Fibroblast of upper back skin (primary cell): ENCODE measurements around the gene MVB12B.
"Not testable (repeated sequence)": the region's sequence is repeated elsewhere in the genome, so short reads cannot be mapped to it uniquely, and the experiment has no call there.

Experiments used
- DNase-seq: peaks from one replicate; pipeline ENCODE4 v3.0.0-alpha.2; 2013

Gene MVB12B, protein sequence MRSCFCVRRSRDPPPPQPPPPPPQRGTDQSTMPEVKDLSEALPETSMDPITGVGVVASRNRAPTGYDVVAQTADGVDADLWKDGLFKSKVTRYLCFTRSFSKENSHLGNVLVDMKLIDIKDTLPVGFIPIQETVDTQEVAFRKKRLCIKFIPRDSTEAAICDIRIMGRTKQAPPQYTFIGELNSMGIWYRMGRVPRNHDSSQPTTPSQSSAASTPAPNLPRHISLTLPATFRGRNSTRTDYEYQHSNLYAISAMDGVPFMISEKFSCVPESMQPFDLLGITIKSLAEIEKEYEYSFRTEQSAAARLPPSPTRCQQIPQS

DNA sequence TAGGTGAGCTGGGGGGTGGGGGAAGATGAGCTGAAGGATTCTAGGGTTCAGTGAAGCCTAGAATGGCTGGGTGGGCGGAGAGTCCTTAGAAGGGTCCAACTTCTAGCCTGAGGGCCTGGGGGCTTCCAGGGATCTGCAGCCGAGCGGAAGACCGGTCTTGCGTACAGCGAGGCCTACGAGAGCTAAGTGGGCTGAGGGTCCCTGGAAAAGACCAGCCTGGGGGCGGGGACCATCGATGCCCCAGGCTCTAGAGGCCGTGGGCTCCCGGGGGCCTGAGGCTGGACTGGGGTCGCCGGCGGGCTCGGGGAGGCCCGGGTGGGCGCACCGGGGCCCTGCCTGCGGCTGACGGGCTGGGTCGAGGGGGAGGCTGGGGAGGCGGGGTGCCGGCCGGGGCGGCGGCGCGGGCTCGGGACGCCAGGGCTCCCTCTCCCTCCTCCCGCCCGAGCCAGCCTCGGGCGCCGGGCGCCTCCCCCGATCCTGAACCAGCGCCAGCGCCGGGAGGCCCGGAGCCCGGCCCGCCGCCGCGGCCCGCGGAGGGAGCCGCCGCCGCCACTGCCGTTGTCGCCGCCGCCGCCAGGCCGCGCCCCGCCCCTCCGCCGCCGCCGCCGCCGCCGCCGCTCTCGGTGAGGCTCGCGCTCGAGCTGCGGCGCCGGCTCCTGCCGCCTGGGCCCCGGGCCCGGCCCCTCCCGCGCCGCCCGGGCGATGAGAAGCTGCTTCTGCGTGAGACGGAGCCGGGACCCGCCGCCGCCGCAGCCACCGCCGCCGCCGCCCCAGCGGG lies at the start of gene MVB12B:
Gene MVB12B (plus strand): TSS at position 602 of the 778 bp plus-strand sequence. CDS start 101 bp downstream, at position 703.
- peak; percentile 25 for DNase-seq

DNA sequence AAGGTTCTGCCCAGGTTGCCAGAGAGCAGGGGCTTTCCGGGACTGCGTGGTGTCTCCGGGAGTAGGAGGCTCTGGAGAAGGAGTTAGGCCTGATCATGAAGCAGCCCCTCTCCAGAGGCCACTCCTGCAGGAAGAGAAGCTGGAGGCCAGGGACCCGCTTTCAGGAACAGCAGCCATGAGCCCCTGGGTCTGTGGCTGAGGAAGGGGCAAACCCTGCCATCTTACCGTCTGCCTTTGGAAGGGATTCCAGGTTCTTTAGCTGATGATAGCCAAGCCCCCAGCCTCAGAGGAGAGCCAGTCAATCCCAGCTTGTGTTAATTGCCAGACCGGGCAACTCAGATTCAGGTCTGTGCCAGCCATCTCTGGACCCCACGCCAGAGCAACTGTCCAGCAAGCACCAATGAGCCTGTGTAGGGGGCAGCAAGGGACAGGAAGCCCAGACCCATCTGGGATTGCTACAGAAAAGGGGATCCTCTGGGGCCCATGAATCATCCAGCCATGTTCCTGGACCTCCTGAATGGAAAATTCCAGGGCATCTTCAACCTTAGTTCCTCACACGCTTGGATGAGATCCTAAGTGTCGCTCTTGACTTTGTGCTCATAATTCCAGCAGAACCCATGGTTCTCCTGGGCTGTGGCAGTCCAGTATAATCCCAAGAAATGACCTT lies 42.7 kb upstream of the MVB12B start:
- no peak for DNase-seq

DNA sequence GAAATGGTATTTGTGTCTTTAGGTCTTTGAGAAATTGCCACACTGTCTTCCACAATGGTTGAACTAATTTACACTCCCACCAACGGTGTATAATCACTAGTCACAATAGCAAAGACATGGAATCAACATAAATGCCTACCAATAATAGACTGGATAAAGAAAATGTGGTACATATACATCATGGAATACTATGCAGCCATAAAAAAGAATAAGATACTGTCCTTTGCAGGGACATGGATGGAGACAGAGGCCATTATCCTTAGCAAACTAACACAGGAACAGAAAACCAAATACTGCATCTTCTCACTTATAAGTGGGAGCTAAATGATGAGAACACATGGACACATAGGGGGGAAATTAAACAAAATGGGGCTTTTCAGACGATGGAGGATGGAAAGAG lies 41.0 kb upstream of the MVB12B start:
- not testable (repeated sequence) for DNase-seq

DNA sequence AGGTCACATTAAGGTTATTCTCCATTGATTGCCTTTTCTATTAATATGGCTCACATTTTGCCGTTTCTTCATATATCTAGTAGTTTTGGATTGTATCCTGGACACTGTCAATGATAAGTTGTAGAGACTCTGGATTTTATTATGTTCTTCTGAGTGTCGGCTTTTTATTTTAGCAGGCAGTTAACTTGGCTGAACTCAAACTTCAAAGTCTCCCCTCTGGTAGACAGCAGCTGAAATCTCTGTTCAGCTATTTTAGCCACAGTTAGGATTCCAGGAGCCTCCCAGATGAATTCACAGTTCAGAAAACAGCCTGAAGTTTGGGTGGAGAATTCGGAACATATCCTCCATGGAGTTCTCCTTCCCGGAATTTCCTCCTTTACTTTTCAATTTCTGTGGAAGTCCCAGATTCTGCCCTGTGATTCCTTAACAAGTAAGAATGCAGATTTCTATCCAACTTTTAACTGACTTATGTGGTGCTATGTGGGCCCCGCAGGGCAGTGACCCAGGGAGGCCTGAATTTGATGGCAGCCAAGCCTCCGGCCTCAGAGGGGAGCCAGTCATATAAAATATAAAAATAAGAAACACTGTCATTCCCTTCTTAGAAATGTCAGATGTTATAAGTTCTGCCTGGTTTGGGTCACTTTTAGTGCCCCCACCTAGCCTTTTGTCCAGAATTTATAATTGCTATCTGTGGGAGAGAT lies 39.3 kb upstream of the MVB12B start:
- no peak for DNase-seq

DNA sequence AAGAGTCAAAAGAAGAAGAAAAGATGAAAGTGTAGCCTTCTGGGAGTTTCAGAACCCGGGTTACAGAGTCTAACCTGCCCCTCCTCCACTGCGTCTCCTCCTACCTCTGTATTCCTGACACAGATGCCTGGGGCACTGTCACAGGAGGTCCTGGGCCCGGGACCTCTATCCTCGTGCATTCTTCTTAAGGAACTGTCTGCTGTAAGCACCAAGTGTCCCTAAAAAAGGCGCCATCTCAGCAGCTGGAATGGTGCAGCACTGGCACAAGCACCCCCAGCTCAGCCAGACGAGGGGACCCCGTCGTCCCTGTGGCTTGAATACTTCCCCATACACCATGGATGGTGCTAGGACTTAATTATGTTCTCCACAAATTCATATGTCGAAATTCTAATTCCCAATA lies 35.8 kb upstream of the MVB12B start:
- DNase-seq = no peak

DNA sequence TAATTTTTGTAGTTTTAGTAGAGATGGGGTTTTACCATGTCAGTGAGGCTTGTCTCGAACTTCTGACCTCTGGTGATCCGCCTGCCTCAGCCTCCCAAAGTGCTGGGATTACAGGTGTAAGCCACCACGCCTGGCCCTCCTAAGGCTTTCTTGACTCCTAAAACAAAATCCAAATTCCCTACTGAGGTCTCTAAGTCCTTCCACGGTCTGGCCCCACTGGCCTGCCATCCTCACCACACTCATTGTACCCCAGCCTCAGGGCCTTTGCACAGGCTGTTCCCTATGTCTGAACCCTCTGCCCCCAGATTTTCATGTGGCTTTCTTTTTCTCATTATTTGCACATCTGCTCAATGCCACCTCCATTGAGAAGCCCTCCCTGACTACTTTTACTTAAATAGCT lies 34.7 kb upstream of the MVB12B start:
- DNase-seq = no peak

DNA sequence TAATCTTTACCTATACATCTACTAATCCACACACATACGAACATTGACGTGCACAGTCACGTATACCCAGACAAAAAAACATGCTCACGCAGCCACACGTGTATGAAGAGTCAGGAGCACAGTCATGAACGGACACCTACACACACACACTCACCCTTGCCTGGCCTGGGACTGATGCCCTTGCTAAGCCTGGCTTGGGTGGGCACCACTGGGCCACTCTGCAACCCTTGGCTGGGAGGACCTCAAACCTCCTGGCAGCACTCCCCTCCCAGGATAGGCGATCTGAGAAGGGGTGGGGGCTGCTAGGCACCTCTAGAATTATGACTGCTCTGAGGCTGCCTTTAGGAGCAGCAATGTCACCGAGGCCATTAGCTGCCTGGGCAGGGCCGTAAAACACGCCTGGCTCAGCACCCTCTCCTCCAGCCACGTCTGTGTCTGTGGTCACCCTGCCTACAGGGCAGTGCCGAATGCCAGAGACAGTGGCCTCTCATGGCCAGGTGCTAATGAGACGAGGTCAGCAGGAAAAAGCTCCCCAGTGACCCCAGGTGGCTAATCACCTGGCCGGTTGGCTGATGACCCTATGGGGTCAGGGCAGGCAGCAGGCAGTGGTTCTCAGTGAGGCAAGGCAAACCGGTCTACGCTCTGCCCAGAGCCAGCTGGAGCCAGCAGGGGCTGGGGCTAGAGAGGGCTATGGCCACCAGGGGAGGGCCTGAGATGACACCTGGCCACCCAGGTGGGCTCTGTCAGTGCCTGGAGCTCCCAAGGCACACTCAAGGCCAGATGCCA lies 33.7 kb upstream of the MVB12B start:
- DNase-seq = no peak

DNA sequence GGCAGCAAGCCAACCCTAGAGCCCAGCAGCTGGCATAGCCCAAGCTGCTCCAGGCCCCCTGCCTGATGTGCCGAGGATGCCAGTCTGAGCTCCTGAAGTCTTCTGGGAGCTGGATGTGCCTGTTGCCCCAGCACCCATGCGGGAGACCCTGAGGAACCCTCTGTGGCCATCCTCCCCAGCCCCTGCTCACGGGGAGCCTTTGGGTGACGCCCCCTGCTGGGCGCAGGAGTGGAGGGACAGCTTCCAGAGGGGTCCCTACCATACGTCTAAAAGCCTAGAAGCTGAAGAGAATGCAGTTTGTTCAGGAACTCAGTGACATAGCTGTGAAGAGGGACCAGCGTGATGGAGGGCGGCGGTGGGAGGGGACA lies 33.1 kb upstream of the MVB12B start:
- no peak for DNase-seq

DNA sequence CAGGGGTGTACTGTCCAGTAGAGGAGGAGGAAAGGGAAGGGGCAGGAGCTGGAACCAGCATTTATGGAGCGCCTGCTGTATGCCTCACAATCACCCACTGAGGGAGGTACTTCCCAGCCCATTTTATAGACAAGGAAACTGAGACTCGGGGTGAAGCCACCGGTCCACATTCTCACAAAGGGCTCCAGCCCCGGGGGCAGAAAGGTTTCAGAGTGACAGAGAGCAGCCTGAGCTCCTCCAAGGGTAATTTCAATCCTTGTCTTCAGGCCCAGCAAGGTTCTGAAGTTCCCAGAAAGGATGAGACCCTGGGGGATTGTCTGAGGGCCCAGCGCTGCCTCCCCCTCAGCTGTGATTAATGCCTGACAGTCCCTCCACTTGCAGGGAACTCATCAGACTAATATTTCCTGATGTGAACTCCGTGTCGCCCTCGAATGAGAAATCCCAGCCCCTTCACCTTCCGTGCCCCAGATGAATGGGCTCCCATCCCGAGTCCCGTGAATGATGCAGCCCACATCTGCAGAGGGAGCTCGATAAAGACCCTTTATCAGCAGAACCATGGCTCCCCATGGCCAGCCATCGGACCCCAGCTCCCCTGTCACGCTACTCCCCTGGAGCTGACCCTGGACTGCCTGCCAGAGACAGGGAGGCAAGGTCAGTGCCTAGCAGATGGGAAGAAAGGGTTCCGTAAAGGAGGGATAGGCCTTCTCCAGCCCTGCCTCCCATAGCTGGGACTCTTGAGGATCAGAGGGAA lies 32.1 kb upstream of the MVB12B start:
- DNase-seq = no peak

DNA sequence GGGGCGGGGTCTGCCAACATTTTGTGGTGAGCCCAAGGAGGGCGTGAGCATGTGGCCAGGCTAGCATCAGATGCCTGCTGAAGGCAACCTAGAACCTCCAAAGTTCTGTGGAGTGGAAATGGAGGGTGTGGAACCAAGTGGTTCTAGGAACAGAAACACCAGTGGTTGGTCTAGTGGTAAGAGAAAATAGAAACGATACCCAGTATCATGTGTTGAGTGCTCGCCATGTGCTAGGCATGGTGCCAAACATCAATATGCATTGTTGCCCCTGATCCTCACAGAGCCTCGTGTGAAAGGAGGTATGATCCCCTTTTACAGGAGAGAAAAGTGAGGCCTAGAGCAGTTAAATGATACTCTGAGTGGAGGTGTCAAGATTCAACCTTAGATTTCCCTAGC lies 31.5 kb upstream of the MVB12B start:
- DNase-seq = no peak

DNA sequence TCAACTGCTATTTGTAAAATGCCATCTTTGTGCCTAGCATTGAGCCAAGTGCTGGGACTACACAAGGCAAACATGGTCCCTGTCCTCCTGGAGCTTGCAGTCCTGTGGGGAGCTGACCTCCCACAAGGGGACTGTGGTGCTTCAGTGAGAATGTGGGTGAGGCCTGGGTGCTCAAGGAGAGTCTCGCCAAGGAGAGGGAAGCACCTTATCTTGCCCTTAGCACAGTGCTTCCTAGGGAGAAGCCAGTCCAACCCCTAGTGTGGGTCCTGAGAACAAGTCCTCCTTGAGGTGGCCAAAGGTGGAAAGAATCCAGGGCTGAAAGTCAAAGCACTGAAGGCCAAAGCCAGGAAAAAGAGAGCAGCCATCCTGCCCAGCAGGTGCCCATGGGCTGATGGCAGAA lies 31.1 kb upstream of the MVB12B start:
- DNase-seq = no peak

DNA sequence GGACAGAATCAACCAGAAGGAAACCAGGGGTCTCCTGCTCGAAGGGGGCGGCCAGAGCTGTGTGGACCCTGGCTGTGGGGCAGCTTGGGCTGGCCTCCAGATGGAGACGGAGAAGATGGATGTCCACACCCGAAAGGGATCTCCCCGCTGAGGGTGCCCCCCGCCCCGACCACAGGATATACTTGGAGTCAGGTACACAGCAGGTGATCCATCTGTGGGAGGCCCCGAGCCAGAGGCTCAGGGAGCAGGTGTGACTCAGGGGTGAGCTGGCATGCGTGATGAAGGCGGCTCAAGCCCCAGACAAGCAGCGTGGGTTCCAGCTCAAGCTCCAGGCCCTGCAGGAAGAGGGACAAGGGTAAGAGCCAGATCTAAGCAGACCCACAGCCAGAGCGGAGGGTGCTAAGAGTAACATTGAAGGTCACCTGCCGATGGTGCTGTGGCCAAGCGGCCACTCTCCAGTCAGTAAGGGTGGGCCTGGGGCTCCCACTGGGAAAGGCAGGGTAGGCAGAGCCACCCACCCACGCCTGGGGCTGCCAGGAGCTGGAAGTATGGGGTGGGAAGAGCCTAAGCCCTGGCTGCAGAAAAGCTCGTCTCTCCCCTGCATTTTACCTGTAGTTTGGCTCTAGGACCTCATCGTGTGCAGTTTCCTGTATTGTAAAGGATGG lies 30.6 kb upstream of the MVB12B start:
- no peak for DNase-seq

DNA sequence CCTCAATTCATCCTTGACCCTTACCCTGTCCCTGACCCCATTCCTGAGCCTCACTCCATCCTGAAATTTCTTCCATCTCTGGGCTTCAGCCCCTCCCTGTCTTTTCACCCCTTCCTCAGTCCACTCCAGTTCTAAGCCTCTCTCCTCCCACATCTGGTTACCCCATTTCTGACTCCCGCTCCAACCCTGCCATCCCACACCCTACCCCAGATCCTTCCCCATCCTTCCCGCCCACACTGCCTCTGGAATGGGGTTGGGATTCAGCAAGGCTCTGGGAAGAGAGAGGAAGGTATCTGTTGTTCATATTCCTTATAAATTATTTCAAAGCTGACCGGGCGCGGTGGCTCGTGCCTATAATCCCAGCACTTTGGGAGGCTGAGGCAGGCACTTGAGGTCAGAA lies 29.9 kb upstream of the MVB12B start:
- no peak for DNase-seq

DNA sequence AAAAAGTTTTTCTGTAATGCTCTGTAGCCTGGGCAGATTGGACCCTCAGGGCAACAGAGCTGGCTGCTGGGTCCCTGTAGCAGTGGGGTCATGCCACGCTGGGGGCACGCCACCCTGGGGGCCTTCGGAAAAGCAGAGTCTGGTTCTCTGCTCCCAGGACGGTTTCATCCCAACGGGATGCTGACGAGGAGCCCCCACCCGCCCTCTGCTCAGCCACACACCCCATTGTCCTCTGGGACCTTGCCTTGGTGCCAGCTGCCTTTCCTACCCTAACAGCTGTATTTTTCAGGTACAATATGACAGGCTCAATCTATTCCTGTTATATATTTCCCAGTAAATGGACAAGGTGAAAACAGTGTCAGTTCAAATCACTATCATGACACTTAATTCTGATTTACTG lies 29.0 kb upstream of the MVB12B start:
- DNase-seq = no peak

DNA sequence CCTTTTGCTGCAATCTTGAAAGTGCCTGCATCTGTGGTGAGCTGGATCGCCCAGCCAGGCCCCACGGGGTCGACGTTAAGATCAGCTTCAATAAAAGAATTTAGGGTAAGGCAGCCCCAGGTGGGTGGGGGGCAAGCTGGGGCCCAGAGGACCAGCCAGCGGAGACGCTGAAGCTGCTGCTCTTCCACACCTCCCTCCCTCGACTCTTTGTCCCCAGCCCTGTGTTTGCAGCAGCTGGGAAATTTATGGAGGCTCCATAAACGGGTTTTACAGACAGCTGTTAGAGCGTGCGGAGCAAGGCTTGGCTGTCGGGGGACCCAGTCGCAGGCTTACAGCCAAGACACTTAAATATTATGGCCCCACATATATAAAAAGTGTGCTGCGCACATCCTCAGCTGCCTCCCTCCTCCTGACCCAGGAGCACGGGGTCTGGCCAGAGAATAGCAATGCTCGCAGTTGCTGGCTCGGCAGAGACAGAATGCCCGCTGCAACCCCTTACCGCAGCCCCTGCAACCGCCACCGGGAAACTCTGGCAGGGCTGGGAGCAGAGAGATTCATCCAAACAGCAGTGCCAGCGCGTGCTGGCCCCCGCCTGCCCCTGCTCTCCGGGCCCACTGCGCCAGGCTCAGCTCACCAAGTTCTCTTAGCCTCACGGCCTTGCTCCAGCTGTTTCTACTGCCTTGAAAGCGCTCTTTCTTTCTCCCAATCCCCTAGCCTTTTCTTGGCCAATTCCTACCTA lies 28.4 kb upstream of the MVB12B start:
- DNase-seq = no peak

DNA sequence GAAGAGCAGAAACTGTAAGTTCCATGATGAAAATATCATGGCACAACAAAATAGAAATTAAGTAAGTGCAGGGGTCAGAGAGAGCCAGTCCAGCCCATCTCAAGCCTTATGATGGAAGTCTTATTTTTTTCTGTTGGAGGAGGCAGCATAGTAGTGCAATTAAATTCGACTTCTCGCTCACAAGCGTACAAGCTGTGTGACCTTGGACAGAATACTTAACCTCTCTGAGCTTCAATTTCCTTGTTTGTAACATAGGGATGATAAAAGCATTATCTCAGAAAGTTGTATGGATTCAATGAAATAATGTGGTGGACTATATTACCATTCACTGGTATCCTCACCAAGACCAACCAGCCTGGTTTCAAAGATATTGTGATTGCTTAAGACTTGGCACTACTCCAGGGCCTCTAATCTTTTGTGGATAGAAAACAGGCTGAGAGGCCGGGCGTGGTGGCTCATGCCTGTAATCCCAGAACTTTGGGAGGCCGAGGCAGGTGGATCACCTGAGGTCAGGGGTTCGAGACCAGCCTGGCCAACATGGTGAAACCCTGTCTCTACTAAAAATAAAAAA lies 26.8 kb upstream of the MVB12B start:
- DNase-seq = no peak

DNA sequence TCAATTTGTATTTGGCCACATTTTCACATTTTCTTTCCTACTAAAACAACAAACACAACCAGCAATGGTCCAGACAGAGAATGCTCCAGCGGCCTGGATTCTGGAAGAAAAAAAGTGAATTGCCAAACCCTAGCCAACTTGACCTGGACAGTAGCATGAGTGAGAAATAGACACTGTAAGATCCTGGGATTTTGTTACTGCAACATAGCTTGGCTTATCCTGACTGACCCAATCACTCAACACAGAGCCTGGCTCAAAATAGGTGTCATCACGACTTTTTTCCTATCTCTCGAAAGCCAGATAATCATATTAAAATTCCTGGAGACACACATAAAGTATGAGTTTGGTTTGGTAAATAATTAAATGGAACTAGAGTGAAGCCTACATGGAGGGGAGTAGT lies 25.4 kb upstream of the MVB12B start:
- DNase-seq = no peak

DNA sequence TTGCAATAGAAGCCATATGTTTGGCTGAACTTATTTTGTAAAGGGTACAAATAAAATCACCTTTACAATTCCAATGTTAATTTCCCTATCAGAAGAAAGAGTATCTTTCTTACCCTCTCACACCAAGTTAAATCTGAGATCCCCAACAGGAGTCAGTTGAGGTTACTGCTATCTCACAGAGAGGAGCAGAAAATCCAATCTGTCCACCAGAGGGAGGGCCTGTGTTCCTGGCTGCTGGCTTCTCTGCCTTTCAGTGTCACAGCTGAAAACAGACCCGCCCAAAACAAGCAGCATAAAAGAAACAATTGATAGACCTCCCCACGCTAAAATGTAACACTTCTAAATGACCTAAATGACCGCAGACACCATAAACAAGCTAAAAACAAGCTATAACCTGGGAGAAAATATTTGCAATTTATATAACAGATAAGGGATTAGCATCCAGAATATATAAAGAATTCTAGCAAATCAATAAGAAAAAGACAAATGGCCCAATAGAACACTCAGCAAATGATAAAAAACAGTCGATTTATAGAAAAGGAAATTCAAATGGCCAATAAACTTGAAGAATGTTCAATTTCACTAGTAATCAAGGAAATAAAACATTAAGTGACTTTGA lies 24.5 kb upstream of the MVB12B start:
- DNase-seq = peak; percentile 64

DNA sequence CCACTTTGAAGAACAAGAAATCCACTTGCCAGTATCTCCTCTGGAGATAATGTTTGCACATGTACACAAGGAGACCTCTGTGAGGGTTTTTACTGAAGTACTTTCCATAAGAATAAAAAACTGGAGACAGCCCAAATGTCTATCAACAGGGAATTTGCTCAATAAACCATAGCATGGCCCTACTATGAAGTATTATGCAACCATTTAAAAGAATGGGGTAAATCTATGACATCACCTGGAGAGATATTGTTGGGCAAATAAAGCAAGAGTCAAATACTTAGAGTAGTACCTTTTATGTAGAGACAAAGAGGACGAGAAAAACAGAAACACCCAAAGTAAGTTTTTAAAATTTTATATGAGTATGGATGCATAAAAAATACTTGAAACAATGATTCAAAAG lies 23.9 kb upstream of the MVB12B start:
- DNase-seq = no peak

DNA sequence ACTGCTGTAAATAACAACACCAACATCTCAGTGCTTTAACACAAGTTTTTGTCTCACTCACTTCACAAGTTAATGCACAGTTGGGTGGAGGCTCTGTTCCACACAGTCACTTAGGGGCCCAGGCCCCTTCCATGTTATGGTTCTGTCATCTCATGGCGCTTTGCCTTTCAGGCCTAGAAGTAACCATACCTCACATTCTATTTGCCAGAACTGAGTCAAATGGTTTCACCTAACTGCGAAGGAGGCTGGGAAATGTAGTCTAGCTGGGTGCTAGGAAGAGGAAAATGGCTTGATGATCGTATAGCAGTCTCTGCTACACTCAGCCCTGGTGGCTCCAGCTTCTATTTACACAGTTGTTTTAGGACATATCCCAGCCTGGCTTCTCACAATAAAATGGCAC lies 23.1 kb upstream of the MVB12B start:
- DNase-seq = no peak
